ENCODE data around the gene ARMC7.

ARMC7 gene

GRCh38 chr17:75088465-75089417 lies 21.0 kb upstream of the ARMC7 start:
- TF ChIP-seq REST (IDR thresholded peaks at IDR 0.05; ENCODE audit: insufficient read depth in 1 of 2, low read depth in 2 of 2, low read length in 2 of 2) (no peak), SIN3A (IDR thresholded peaks at IDR 0.05; ENCODE audit: borderline replicate concordance, insufficient read depth, low read length) (no peak)

GRCh38 chr17:75090871-75091854 lies 18.6 kb upstream of the ARMC7 start:
- TF ChIP-seq TAF1 (IDR thresholded peaks at IDR 0.05; ENCODE audit: borderline replicate concordance, insufficient read depth, low read length): no peak
- no peak for TF ChIP-seq SIN3A (IDR thresholded peaks at IDR 0.05; ENCODE audit: borderline replicate concordance, insufficient read depth, low read length)
- no peak for TF ChIP-seq FOXP2 (optimal IDR thresholded peaks at IDR 0.05; ENCODE audit: borderline replicate concordance, extremely low read depth, extremely low read length, insufficient read depth)
- TF ChIP-seq POLR2AphosphoS5 (IDR thresholded peaks at IDR 0.05; ENCODE audit: low read depth, low read length): no peak
- TF ChIP-seq REST (IDR thresholded peaks at IDR 0.05; ENCODE audit: insufficient read depth in 1 of 2, low read depth in 2 of 2, low read length in 2 of 2): no peak

GRCh38 chr17:75091855-75092327 lies 17.9 kb upstream of the ARMC7 start:
- TF ChIP-seq POLR2AphosphoS5 (IDR thresholded peaks at IDR 0.05; ENCODE audit: low read depth, low read length) (no peak), TAF1 (IDR thresholded peaks at IDR 0.05; ENCODE audit: borderline replicate concordance, insufficient read depth, low read length) (no peak), REST (IDR thresholded peaks at IDR 0.05; ENCODE audit: insufficient read depth in 1 of 2, low read depth in 2 of 2, low read length in 2 of 2) (no peak), FOXP2 (optimal IDR thresholded peaks at IDR 0.05; ENCODE audit: borderline replicate concordance, extremely low read depth, extremely low read length, insufficient read depth) (no peak), SIN3A (IDR thresholded peaks at IDR 0.05; ENCODE audit: borderline replicate concordance, insufficient read depth, low read length) (no peak)

GRCh38 chr17:75093548-75094158 lies 16.1 kb upstream of the ARMC7 start:
- TF ChIP-seq REST (IDR thresholded peaks at IDR 0.05; ENCODE audit: insufficient read depth in 1 of 2, low read depth in 2 of 2, low read length in 2 of 2): no peak
- TF ChIP-seq FOXP2 (optimal IDR thresholded peaks at IDR 0.05; ENCODE audit: borderline replicate concordance, extremely low read depth, extremely low read length, insufficient read depth): no peak
- no peak for TF ChIP-seq SIN3A (IDR thresholded peaks at IDR 0.05; ENCODE audit: borderline replicate concordance, insufficient read depth, low read length)
